NCI-H446 (cell line): ENCODE data around the gene PRODH.
"Not testable (repeated sequence)": the region's sequence is repeated elsewhere in the genome, so short reads cannot be mapped to it uniquely, and the experiment has no call there.

ENCODE experiments used
- DNase-seq, 2 experiments: peaks; one replicate each; lab custom pipeline; 2025; lab: John Stamatoyannopoulos, UW

Gene PRODH

GRCh38 chr22:18953128-18953527 is 17.0 kb upstream of the PRODH start:
- DNase-seq, result not testable (repeated sequence)

GRCh38 chr22:18952022-18952421 is 15.9 kb upstream of the PRODH start:
- no peak for DNase-seq

- no peak for DNase-seq
Observed at GRCh38 chr22:18950141-18950540, 14.0 kb upstream of the PRODH start.

- DNase-seq, result no peak
Observed at GRCh38 chr22:18947905-18948304, 11.8 kb upstream of the PRODH start.

DNA sequence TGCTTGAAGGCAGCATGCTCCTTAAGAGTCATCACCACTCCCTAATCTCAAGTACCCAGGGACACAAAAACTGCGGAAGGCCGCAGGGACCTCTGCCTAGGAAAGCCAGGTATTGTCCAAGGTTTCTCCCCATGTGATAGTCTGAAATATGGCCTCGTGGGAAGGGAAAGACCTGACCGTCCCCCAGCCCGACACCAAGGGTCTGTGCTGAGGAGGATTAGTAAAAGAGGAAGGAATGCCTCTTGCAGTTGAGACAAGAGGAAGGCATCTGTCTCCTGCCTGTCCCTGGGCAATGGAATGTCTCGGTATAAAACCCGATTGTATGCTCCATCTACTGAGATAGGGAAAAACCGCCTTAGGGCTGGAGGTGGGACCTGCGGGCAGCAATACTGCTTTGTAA is 11.0 kb upstream of the PRODH start:
- DNase-seq, result not testable (repeated sequence)

DNA sequence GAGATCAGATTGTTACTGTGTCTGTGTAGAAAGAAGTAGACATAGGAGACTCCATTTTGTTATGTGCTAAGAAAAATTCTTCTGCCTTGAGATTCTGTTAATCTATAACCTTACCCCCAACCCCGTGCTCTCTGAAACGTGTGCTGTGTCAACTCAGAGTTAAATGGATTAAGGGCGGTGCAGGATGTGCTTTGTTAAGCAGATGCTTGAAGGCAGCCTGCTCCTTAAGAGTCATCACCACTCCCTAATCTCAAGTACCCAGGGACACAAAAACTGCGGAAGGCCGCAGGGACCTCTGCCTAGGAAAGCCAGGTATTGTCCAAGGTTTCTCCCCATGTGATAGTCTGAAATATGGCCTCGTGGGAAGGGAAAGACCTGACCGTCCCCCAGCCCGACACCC is 2.6 kb upstream of the PRODH start:
- DNase-seq, result not testable (repeated sequence)

GRCh38 chr22:18934688-18935087 is 1.4 kb downstream of the PRODH start:
- not testable (repeated sequence) for DNase-seq

DNA sequence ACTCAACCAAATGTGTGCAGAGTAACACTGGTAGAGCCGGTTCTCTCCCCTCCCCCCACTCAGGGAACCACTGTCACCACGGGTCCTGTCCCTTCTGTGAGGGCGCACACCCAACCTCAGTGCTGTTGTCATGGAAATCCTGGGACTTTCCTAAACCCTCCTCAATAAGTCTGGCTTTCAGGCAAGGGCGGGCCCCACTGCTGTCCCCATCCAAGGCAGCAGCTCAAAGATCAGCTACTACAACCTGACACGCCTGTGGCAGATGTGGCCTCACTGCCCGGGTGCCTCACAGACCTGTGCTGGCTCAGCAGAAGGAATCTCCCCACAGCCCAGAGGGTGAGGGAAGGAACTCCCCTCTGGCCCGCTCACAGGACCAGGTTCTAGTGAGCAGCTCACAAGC is 2.2 kb downstream of the PRODH start:
- DNase-seq, result no peak

DNA sequence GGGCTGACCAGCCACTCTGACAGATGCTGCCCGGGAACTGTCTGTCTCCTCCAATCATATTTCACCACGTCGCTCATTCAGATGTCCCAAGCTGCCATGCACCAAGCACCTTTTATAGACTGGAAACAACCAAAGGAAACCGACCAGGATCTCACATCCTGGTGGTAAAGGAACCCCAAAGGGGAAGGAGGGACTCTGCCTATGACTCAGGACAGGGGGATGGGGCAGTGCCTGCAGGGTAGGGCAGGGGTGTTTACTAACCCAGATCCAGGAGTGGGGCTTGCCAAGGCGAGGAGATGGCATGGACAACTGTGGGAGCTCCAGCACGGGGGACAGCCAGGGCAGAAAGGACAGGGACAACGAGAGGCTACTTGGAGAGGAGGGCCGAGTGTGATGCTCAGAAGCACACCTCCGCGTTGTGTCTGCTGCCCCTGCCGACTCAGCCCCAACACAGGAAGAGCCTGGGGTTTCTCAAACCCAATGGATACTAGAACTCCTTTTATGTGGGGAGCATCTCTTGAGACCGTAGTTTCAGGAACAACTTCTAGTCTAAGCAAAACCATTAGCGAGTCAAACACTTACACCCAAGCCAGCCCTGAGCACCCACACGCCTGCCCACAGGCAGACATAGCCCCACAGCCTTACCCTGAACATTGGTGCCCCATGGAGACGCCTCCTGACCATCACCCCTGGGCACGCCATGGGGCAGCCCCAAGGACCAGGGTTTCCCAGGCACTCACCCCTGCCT is 4.0 kb downstream of the PRODH start:
- DNase-seq, result no peak

DNA sequence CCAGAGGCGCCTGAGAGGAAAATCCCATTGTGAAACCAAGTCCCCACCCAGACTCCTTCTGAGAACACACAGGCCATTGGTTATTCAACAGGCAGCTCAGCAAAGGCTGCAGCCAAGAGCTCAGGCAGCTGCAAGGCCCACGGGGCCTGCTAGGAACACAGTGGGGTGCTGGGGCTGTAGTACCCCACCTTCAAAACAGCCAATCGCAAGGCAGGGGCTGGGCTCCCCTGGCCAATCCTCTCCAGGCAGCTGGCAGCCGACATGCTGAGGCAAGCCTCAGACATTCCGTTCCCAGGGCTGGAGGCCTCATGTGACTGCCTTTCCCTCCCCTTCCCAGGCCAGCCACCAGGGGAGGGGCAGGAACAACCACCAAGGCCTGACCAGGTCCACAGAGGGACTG is 6.6 kb downstream of the PRODH start:
- no peak for DNase-seq

DNA sequence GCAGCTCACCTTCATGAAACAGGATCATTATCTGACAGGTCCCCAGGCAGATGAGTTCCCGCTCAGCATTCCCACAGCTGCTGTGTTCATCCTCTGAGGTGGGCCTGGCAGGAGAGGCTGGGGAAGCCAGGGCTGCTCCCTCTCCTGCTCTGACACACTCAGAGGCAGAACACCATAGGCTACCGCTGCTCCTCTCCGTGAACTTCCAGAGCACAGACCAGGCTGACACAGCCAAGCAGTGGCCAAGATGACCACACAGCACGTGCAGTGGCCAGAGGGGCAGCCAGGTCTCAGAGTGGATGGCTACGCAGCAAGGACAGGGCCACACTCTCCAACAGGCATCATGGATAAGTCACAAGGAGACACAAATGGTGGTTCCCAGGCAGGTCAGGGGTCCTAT is 8.5 kb downstream of the PRODH start:
- DNase-seq, result no peak

DNA sequence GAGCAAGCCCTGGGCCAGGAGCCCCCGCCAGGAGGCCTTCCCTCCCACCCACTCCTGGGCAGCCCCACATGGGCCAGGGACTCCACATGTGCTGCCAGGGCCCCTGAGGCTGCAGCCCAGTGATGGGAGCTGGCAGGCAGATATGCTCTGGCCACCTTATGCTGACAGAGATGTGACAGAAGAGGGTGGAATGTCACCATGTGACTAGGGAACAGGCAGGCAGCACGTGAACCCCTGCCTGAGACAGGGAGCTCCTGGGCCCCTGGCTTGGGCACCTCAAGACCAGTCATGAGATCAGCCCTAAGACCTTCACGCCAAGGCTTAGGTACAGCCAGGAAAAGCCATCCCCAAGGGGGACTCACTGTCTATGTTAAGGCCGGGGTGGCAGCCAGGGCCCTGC is 9.1 kb downstream of the PRODH start:
- no peak for DNase-seq

GRCh38 chr22:18925368-18926064 is 10.6 kb downstream of the PRODH start:
- DNase-seq, result no peak

GRCh38 chr22:18920257-18920902 is 15.7 kb downstream of the PRODH start:
- not testable (repeated sequence) for DNase-seq

DNA sequence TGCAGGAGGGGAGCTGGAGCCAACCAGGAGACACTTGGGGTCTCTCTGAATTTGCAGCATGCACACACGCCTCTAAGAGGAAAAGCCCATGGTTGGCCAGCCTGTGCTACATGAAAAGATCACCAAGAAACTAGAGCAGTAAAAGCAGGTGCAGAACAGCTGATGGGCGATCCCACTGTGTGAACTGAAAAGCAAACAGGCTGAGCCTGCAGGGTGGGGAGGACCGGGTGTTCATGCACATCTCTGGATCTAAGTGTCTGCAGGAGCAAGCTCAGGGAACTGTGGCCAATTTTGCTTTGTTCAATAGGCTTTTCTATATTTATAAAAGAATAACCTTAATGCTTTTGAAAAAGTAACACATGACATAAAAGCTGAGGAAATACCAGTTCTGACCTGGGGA is 18.3 kb downstream of the PRODH start:
- not testable (repeated sequence) for DNase-seq

DNA sequence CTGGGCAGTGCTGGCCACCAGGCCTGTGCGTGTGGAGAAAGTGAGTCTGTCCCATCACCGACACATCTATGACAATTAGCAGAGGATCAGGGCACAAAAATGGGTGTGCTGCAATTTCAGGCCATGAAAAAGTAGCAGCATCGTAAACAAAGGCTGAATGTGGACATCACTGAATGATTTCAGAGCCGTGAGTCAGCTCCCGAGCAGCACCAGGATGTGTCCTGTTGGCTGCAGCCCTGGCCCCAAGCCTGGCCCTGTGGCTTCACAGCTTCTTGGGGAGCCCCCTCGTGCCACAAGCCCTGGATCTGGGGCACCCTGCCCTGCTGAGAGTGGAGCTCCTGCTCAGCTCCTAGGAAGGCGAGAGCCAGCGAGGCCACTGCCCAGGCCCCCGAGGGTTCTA is 20.5 kb downstream of the PRODH start:
- DNase-seq, result not testable (repeated sequence)

GRCh38 chr22:18914558-18914957 is 21.5 kb downstream of the PRODH start:
- DNase-seq, result not testable (repeated sequence)

DNA sequence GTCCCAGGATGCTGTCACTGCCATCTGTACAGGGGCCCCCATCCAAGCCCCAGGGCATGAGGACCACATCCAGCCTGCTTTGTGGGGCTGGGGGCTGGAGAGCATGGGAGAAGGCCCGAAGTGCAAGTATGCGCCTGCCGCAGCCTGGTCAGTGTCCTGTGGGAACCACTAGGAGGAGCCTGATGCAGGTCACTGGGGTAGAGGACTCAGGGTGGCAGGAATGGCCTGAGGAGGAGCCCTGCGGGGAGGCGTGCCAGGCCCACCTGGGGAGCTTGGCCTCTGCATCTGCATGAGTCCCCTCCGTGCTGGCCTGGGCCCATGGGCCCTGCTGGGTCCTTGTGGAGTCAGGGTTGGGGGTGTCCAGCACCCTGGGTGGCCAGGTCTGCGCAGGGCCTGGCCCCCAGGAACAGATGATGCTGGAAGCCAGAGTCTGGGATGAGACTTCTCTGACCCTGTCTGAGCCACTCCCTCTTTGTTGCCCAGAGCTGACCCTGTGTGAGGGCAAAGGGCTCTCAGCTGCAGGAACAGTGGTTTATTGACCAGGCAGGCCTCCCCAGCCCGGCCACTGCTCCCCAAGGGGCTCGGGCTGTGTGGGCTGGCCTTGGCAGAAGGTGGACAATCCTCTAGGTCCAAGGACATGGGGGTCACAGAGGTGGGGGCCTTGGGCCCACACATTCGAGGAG is 23.7 kb downstream of the PRODH start:
- not testable (repeated sequence) for DNase-seq

DNA sequence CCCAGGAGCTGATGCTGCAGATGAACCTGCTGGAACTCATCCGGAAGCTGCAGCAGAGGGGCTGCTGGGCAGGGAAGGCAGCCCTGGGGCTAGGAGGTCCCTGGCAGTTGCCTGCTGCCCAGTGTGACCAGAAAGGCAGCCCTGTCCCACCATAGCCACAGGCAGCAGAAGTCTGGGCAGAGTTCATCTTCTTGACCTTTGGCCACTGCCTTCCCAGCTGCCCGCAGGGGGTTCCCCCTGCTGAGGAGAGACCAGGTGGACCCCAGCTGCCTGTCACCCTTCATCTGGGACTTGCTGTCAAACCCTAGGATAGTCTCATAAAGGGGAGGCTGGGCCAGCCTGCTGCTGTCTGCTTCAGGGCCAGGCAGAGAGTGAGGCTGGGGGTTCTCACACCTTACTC is 24.6 kb downstream of the PRODH start:
- DNase-seq, result not testable (repeated sequence)

DNA sequence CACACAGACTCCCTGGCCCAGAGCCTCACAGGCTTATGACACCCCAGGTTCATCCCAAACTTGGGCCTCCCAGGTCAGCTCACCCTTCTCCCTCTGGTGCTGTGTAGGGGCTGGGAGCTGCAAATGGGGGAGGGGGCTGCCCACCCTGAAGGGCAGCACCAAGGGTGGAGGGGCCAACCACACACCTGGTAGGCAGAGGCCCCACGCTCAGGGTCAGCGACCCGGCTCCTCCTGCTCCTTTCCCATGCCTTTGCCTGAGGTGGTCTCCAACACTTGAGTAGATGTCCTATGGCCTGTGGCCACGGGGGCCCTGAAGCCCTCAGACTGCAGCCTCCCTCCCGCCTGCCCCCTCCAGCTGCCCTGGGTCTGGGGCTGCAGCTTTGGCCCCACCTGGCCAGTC is 26.5 kb downstream of the PRODH start:
- no peak for DNase-seq

GRCh38 chr22:18906896-18907295 is 29.2 kb downstream of the PRODH start:
- no peak for DNase-seq

GRCh38 chr22:18906410-18906745 is 29.7 kb downstream of the PRODH start:
- DNase-seq, result not testable (repeated sequence)
